ENCODE measurements around the gene KCNMB2. TPM values are rescaled to one million over a fixed set of nuclear protein-coding genes. Genes with fewer than 3 reads are reported as not detected.

The KCNMB2 gene
- total and polyA plus RNA-seq, 8 donors = 0.48 to 3.7 (median 1.8) TPM; not detected in 4

- WGBS, 5 donors = 51 to 77% (median 57%) methylated on average over 3 of the region's 3 CpGs
Measured at GRCh38 chr3:178699810-178700209, 163.6 kb downstream of the KCNMB2 start.

GRCh38 chr3:178703268-178703975 lies 167.2 kb downstream of the KCNMB2 start:
- Histone ChIP-seq H3K4me1 (peaks cover 0 to 5% (median 0%) of the 10 kb centered on the region in 4 donors), H3K4me3 (no peak overlapping the region), H3K27ac (peak overlapping the region in 1 of 5 donors; percentile 29), H3K9me3 (peaks cover 0 to 10% (median 5%) of the 10 kb centered on the region in 4 donors), H3K36me3 (no peaks in the 10 kb centered on the region), H3K27me3 (no peaks in the 10 kb centered on the region)
- 0 to 44% (median 25%) methylated on average over 1 of the region's 1 CpG for WGBS, 5 donors
- TF ChIP-seq EP300 (IDR thresholded peaks at IDR 0.05) (no peak), POLR2A (IDR thresholded peaks at IDR 0.05) (no peak), CTCF (IDR thresholded peaks at IDR 0.05) (no peak), POLR2AphosphoS5 (IDR thresholded peaks at IDR 0.05) (peak in 1 of 3 donors; percentile 24)
- peak in 1 of 2 donors; percentile 49 for DNase-seq
- intact Hi-C loops (cut with DNase I; ENCODE audit: low total_unique reads) = no loop called here

More at GRCh38 chr3:178699810-178700209, 163.6 kb downstream of the KCNMB2 start:
- H3K27ac ChIP-seq = no peak overlapping the region
- no peaks in the 10 kb centered on the region for H3K36me3 ChIP-seq
- H3K4me3 ChIP-seq = no peak overlapping the region
- DNase-seq = peak in 1 of 2 donors; percentile 43
- peaks cover 0 to 5% (median 0%) of the 10 kb centered on the region in 4 donors for H3K4me1 ChIP-seq
- no peak for TF ChIP-seq CTCF (IDR thresholded peaks at IDR 0.05)
- no peak for TF ChIP-seq POLR2AphosphoS5 (IDR thresholded peaks at IDR 0.05)
- peaks cover 0 to 39% (median 17%) of the 10 kb centered on the region in 4 donors for H3K9me3 ChIP-seq
- H3K27me3 ChIP-seq = no peaks in the 10 kb centered on the region
- intact Hi-C loops (cut with DNase I; ENCODE audit: low total_unique reads) = no loop called here

- H3K27ac ChIP-seq = no peak overlapping the region
- no peak overlapping the region for H3K4me3 ChIP-seq
- WGBS, 5 donors = 41 to 64% (median 49%) methylated on average over 4 of the region's 4 CpGs
- peak in 1 of 2 donors; percentile 20 for DNase-seq
- intact Hi-C loops (cut with DNase I; ENCODE audit: low total_unique reads) = no loop called here
- H3K9me3 ChIP-seq = no peaks in the 10 kb centered on the region
- no peaks in the 10 kb centered on the region for H3K27me3 ChIP-seq
- TF ChIP-seq POLR2A (IDR thresholded peaks at IDR 0.05) (no peak), EP300 (IDR thresholded peaks at IDR 0.05) (no peak), POLR2AphosphoS5 (IDR thresholded peaks at IDR 0.05) (no peak), CTCF (IDR thresholded peaks at IDR 0.05) (no peak)
- peaks cover 0 to 5% (median 0%) of the 10 kb centered on the region in 4 donors for H3K4me1 ChIP-seq
- H3K36me3 ChIP-seq = no peaks in the 10 kb centered on the region
Measured at GRCh38 chr3:178705925-178706324, 169.7 kb downstream of the KCNMB2 start.

GRCh38 chr3:178706411-178706810 lies 170.2 kb downstream of the KCNMB2 start:
- intact Hi-C loops (cut with DNase I; ENCODE audit: low total_unique reads) = no loop called here
- H3K36me3 ChIP-seq = no peaks in the 10 kb centered on the region
- no peak for DNase-seq
- WGBS, 5 donors = 88 to 99% (median 93%) methylated on average over 2 of the region's 2 CpGs
- peaks cover 0 to 5% (median 0%) of the 10 kb centered on the region in 4 donors for H3K4me1 ChIP-seq
- H3K9me3 ChIP-seq = no peaks in the 10 kb centered on the region
- no peaks in the 10 kb centered on the region for H3K27me3 ChIP-seq
- H3K4me3 ChIP-seq = no peak overlapping the region
- H3K27ac ChIP-seq = no peak overlapping the region
- no peak for TF ChIP-seq CTCF (IDR thresholded peaks at IDR 0.05)
- TF ChIP-seq EP300 (IDR thresholded peaks at IDR 0.05) = no peak
- no peak for TF ChIP-seq POLR2A (IDR thresholded peaks at IDR 0.05)
- no peak for TF ChIP-seq POLR2AphosphoS5 (IDR thresholded peaks at IDR 0.05)

Measured in stomach (tissue), 9 donors.